ENCODE data around the gene HCK.
A peak's percentile ranks its signal among the peaks of the same experiment; 100 is the strongest.

The HCK gene

GRCh38 chr20:32130352-32130751 is 78.3 kb downstream of the HCK start:
- TF ChIP-seq, protein P1, sequence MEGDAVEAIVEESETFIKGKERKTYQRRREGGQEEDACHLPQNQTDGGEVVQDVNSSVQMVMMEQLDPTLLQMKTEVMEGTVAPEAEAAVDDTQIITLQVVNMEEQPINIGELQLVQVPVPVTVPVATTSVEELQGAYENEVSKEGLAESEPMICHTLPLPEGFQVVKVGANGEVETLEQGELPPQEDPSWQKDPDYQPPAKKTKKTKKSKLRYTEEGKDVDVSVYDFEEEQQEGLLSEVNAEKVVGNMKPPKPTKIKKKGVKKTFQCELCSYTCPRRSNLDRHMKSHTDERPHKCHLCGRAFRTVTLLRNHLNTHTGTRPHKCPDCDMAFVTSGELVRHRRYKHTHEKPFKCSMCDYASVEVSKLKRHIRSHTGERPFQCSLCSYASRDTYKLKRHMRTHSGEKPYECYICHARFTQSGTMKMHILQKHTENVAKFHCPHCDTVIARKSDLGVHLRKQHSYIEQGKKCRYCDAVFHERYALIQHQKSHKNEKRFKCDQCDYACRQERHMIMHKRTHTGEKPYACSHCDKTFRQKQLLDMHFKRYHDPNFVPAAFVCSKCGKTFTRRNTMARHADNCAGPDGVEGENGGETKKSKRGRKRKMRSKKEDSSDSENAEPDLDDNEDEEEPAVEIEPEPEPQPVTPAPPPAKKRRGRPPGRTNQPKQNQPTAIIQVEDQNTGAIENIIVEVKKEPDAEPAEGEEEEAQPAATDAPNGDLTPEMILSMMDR (conservative IDR thresholded peaks at IDR 0.05; ENCODE audit: control insufficient read depth, insufficient read depth, low read depth, low read length), result no peak
- peak; percentile 22 for DNase-seq (ENCODE audit: low read depth)
- no peak overlapping the region for H3K4me3 ChIP-seq (ENCODE audit: control insufficient read depth, low read depth, low read length)

- no peak for DNase-seq (ENCODE audit: low read depth)
- TF ChIP-seq, protein P1 (conservative IDR thresholded peaks at IDR 0.05; ENCODE audit: control insufficient read depth, insufficient read depth, low read depth, low read length), result no peak
- H3K4me3 ChIP-seq (ENCODE audit: control insufficient read depth, low read depth, low read length), result no peak overlapping the region
Observed at GRCh38 chr20:32130965-32131364, 78.9 kb downstream of the HCK start.

- no peak for DNase-seq (ENCODE audit: low read depth)
- H3K4me3 ChIP-seq (ENCODE audit: control insufficient read depth, low read depth, low read length), result no peak overlapping the region
- TF ChIP-seq, protein P1 (conservative IDR thresholded peaks at IDR 0.05; ENCODE audit: control insufficient read depth, insufficient read depth, low read depth, low read length), result no peak
Observed at GRCh38 chr20:32132911-32133549, 81.0 kb downstream of the HCK start.

GRCh38 chr20:32134026-32134425 is 82.0 kb downstream of the HCK start:
- DNase-seq (ENCODE audit: low read depth), result no peak
- H3K4me3 ChIP-seq (ENCODE audit: control insufficient read depth, low read depth, low read length), result no peak overlapping the region
- TF ChIP-seq, protein P1 (conservative IDR thresholded peaks at IDR 0.05; ENCODE audit: control insufficient read depth, insufficient read depth, low read depth, low read length), result no peak

DNA sequence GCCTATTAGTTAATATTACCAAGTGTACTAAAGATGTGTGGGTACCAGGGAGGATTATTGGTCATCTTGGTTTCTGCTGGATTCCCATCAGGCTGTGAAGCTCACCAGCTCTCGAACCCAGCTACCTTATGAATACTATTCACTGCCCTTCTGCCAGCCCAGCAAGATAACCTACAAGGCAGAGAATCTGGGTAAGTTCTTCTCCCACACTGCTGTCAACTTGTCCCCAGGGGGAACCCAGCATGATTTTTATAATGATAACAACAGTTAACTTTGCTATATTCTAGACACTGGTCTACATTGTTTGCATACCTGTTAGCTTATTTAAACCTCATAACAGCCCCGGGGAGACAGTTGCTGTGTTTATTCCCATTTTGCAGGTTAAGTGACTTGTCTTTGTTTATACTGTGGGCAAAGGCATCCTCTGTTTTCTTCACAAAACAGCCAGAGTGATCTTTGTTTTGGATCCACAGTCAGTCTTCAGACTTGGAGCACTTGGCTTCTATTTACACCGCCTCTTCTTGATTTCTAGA is 84.0 kb downstream of the HCK start:
- TF ChIP-seq, protein P1 (conservative IDR thresholded peaks at IDR 0.05; ENCODE audit: control insufficient read depth, insufficient read depth, low read depth, low read length), result no peak
- no peak for DNase-seq (ENCODE audit: low read depth)
- H3K4me3 ChIP-seq (ENCODE audit: control insufficient read depth, low read depth, low read length), result no peak overlapping the region

DNA sequence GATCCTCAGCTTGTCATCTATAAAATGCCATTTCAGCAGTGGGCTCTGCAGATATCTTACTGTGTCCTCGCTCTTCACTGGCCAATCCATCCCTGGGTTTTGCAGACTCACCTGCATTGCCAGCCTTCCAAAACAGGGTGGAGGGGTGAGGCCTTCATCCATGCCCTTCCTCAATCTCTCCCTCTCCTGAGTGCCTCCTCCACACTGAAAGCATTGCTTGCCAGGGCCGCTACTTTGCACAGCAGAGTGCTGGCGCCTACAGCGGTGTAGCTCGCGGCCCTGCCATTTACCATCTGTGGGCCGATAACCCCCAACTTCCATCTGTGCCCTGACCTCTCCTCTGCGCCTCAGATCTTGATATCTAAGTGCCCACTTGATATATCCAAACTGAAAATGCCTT is 86.9 kb downstream of the HCK start:
- no peak for DNase-seq (ENCODE audit: low read depth)
- H3K4me3 ChIP-seq (ENCODE audit: control insufficient read depth, low read depth, low read length), result no peak overlapping the region
- TF ChIP-seq, protein P1 (conservative IDR thresholded peaks at IDR 0.05; ENCODE audit: control insufficient read depth, insufficient read depth, low read depth, low read length), result no peak
